Keratinocyte (primary cell): ENCODE results near the gene CDK14.

Source experiments
- CTCF ChIP-seq, 3 experiments: IDR thresholded peaks in 1 of 3; conservative IDR thresholded peaks in 1 of 3; optimal IDR thresholded peaks in 1 of 3; 2 replicates in 2 of 3; 3 replicates in 1 of 3; pipeline versions ENCODE3 to v1.5.1; 2011; ENCODE audit warnings: low read length in 3 of 3, mild to moderate bottlenecking in 3 of 3, moderate library complexity in 2 of 3, control low read depth in 1 of 3, inconsistent platforms in 1 of 3; ENCODE audit not compliant: insufficient read depth in 2 of 3; ENCODE audit errors: extremely low read depth in 1 of 3
- EZH2 ChIP-seq: IDR thresholded peaks from one replicate; pipeline ENCODE4 v1.6.1; 2012; ENCODE audit warnings: inconsistent platforms, mild to moderate bottlenecking, low read length, moderate library complexity

GRCh38 chr7:90834771-90835170, 238.7 kb downstream of the CDK14 start:
- no peak for TF ChIP-seq CTCF (optimal IDR thresholded peaks at IDR 0.05 in 1 of 3, IDR thresholded peaks at IDR 0.05 in 1 of 3, conservative IDR thresholded peaks at IDR 0.05 in 1 of 3; ENCODE audit: extremely low read depth in 1 of 3, insufficient read depth in 2 of 3, low read length in 3 of 3)
- TF ChIP-seq EZH2: no peak
